Karpas-422 (cell line): Measurements from ENCODE around the gene SLC30A1. TPM values are rescaled to one million over a fixed set of nuclear protein-coding genes. Genes with fewer than 3 reads are reported as not detected.

ENCODE experiments used
- DNase-seq: peaks from one replicate; pipeline ENCODE4 v3.0.0-alpha.2; 2015
- H2AFZ ChIP-seq: fragments of 200-600 bp; sonication (generic); 2 replicates; pipeline ENCODE4 v1.6.1; 2014; ENCODE audit warnings: antibody characterized with exemption, low read length, mixed read lengths
- H3K27ac ChIP-seq: fragments of 200-600 bp; sonication (generic); 2 replicates; pipeline ENCODE4 v1.5.1; 2014; ENCODE audit warnings: mild to moderate bottlenecking, low read length, moderate library complexity
- H3K27me3 ChIP-seq: fragments of 200-600 bp; sonication (generic); 2 replicates; pipeline ENCODE4 v1.6.1; 2014; ENCODE audit warnings: low read length, mixed read lengths
- H3K36me3 ChIP-seq: fragments of 200-600 bp; sonication (generic); 2 replicates; pipeline ENCODE4 v1.6.1; 2014; ENCODE audit warnings: low read length, mixed read lengths; ENCODE audit not compliant: insufficient read depth
- H3K4me1 ChIP-seq: fragments of 200-600 bp; sonication (generic); 2 replicates; pipeline ENCODE4 v1.6.1; 2014; ENCODE audit warnings: mild to moderate bottlenecking, low read length, mixed read lengths
- H3K4me2 ChIP-seq: fragments of 200-600 bp; sonication (generic); 2 replicates; pipeline ENCODE4 v1.6.1; 2014; ENCODE audit warnings: low read length, low read depth, mild to moderate bottlenecking; ENCODE audit not compliant: poor library complexity, severe bottlenecking
- H3K4me3 ChIP-seq: fragments of 200-600 bp; sonication (generic); 2 replicates; pipeline ENCODE4 v1.5.1; 2014; ENCODE audit warnings: mild to moderate bottlenecking, antibody characterized with exemption, low read length, mixed read lengths
- H3K79me2 ChIP-seq: fragments of 200-600 bp; sonication (generic); 2 replicates; pipeline ENCODE4 v1.6.1; 2014; ENCODE audit warnings: mild to moderate bottlenecking, low read length, mixed read lengths
- H3K9ac ChIP-seq: fragments of 200-600 bp; sonication (generic); 2 replicates; pipeline ENCODE4 v1.6.0; 2014; ENCODE audit warnings: low read length
- H3K9me2 ChIP-seq: fragments of 200-600 bp; sonication (generic), shearing (Covaris generic); replicated peaks from 2 replicates; pipeline ENCODE4 v1.6.0; 2014; ENCODE audit warnings: mild to moderate bottlenecking, low read length, moderate library complexity; ENCODE audit not compliant: insufficient read depth
- H3K9me3 ChIP-seq: fragments of 300-700, 200-600 bp; sonication (generic); 2 replicates; pipeline ENCODE4 v1.6.1; 2014; ENCODE audit warnings: low read length, mixed read lengths
- H4K20me1 ChIP-seq: fragments of 200-600 bp; sonication (generic); 2 replicates; pipeline ENCODE4 v1.6.1; 2014; ENCODE audit warnings: mild to moderate bottlenecking, antibody characterized with exemption, low read length, low read depth; ENCODE audit not compliant: insufficient read depth
- total RNA-seq: library from RNA; depleted of rRNA; stranded (reverse); fragments of >200 nt; shearing (Covaris generic); gene quantifications from 2 replicates; pipeline ENCODE4 v1.2.3, GENCODE V29; 2014; ENCODE audit warnings: low replicate concordance

Gene SLC30A1
- total RNA-seq, 1 experiment from 2014 or later: 16.7 TPM

GRCh38 chr1:211598514-211598913 lies 19.6 kb upstream of the SLC30A1 start:
- no peak for DNase-seq
- H3K4me2 ChIP-seq: no peak overlapping the region
- no peaks in the 10 kb centered on the region for H4K20me1 ChIP-seq
- no peak overlapping the region for H3K9ac ChIP-seq
- no peak overlapping the region for H3K27ac ChIP-seq
- no peaks in the 10 kb centered on the region for H3K4me1 ChIP-seq
- no peaks in the 10 kb centered on the region for H3K9me2 ChIP-seq
- no peaks in the 10 kb centered on the region for H3K9me3 ChIP-seq
- H3K79me2 ChIP-seq: no peaks in the 10 kb centered on the region
- H3K27me3 ChIP-seq: no peaks in the 10 kb centered on the region
- H3K36me3 ChIP-seq: no peaks in the 10 kb centered on the region
- H2AFZ ChIP-seq: no peak overlapping the region
- H3K4me3 ChIP-seq: no peak overlapping the region

GRCh38 chr1:211596418-211597181 lies 17.6 kb upstream of the SLC30A1 start:
- no peak overlapping the region for H3K27ac ChIP-seq
- H4K20me1 ChIP-seq: no peaks in the 10 kb centered on the region
- H3K9me2 ChIP-seq: no peaks in the 10 kb centered on the region
- DNase-seq: no peak
- H3K4me2 ChIP-seq: no peak overlapping the region
- H3K79me2 ChIP-seq: no peaks in the 10 kb centered on the region
- H3K4me1 ChIP-seq: no peaks in the 10 kb centered on the region
- H3K27me3 ChIP-seq: no peaks in the 10 kb centered on the region
- no peak overlapping the region for H2AFZ ChIP-seq
- H3K9me3 ChIP-seq: no peaks in the 10 kb centered on the region
- no peak overlapping the region for H3K9ac ChIP-seq
- no peak overlapping the region for H3K4me3 ChIP-seq
- no peaks in the 10 kb centered on the region for H3K36me3 ChIP-seq

GRCh38 chr1:211595419-211595818 lies 16.5 kb upstream of the SLC30A1 start:
- H3K36me3 ChIP-seq: no peaks in the 10 kb centered on the region
- H3K27ac ChIP-seq: no peak overlapping the region
- no peak for DNase-seq
- H3K9ac ChIP-seq: no peak overlapping the region
- no peaks in the 10 kb centered on the region for H3K79me2 ChIP-seq
- H3K9me2 ChIP-seq: no peaks in the 10 kb centered on the region
- no peaks in the 10 kb centered on the region for H3K9me3 ChIP-seq
- peaks cover 6% of the 10 kb centered on the region for H3K4me1 ChIP-seq
- H3K4me2 ChIP-seq: no peak overlapping the region
- H4K20me1 ChIP-seq: no peaks in the 10 kb centered on the region
- no peaks in the 10 kb centered on the region for H3K27me3 ChIP-seq
- H3K4me3 ChIP-seq: no peak overlapping the region
- H2AFZ ChIP-seq: no peak overlapping the region

- Histone ChIP-seq H3K9me3 (no peaks in the 10 kb centered on the region), H4K20me1 (no peaks in the 10 kb centered on the region), H3K4me1 (peaks cover 13% of the 10 kb centered on the region), H3K9ac (no peak overlapping the region), H3K9me2 (no peaks in the 10 kb centered on the region), H3K27ac (no peak overlapping the region), H3K4me2 (no peak overlapping the region), H3K79me2 (no peaks in the 10 kb centered on the region), H3K4me3 (no peak overlapping the region), H2AFZ (no peak overlapping the region), H3K36me3 (no peaks in the 10 kb centered on the region), H3K27me3 (no peaks in the 10 kb centered on the region)
- no peak for DNase-seq
These were observed 13.1 kb upstream of the SLC30A1 start for GRCh38 chr1:211591980-211592493.

GRCh38 chr1:211589782-211590721 lies 11.1 kb upstream of the SLC30A1 start:
- Histone ChIP-seq H3K4me2 (no peak overlapping the region), H3K27me3 (no peaks in the 10 kb centered on the region), H3K36me3 (no peaks in the 10 kb centered on the region), H2AFZ (no peak overlapping the region), H4K20me1 (no peaks in the 10 kb centered on the region), H3K79me2 (no peaks in the 10 kb centered on the region), H3K9ac (no peak overlapping the region), H3K4me1 (peaks cover 13% of the 10 kb centered on the region), H3K27ac (no peak overlapping the region), H3K9me2 (no peaks in the 10 kb centered on the region), H3K4me3 (no peak overlapping the region), H3K9me3 (no peaks in the 10 kb centered on the region)
- DNase-seq: peak; percentile 53

GRCh38 chr1:211588711-211589110 lies 9.8 kb upstream of the SLC30A1 start:
- Histone ChIP-seq H3K36me3 (no peaks in the 10 kb centered on the region), H3K79me2 (no peaks in the 10 kb centered on the region), H3K9me3 (no peaks in the 10 kb centered on the region), H3K27ac (no peak overlapping the region), H3K9me2 (no peaks in the 10 kb centered on the region), H3K4me2 (no peak overlapping the region), H3K4me1 (peaks cover 13% of the 10 kb centered on the region), H3K9ac (no peak overlapping the region), H2AFZ (no peak overlapping the region), H4K20me1 (no peaks in the 10 kb centered on the region), H3K4me3 (no peak overlapping the region), H3K27me3 (no peaks in the 10 kb centered on the region)
- DNase-seq: no peak

GRCh38 chr1:211587123-211587522 lies 8.2 kb upstream of the SLC30A1 start:
- H3K9me2 ChIP-seq: no peaks in the 10 kb centered on the region
- no peaks in the 10 kb centered on the region for H3K79me2 ChIP-seq

GRCh38 chr1:211586538-211586937 lies 7.6 kb upstream of the SLC30A1 start:
- H3K36me3 ChIP-seq: no peaks in the 10 kb centered on the region
- no peak overlapping the region for H2AFZ ChIP-seq
- H4K20me1 ChIP-seq: no peaks in the 10 kb centered on the region
- H3K4me1 ChIP-seq: peaks cover 13% of the 10 kb centered on the region
- DNase-seq: no peak
- H3K4me2 ChIP-seq: no peak overlapping the region
- no peak overlapping the region for H3K27ac ChIP-seq
- no peaks in the 10 kb centered on the region for H3K27me3 ChIP-seq
- H3K9ac ChIP-seq: no peak overlapping the region
- H3K79me2 ChIP-seq: no peaks in the 10 kb centered on the region
- H3K4me3 ChIP-seq: no peak overlapping the region
- no peaks in the 10 kb centered on the region for H3K9me2 ChIP-seq
- no peaks in the 10 kb centered on the region for H3K9me3 ChIP-seq

More at GRCh38 chr1:211587123-211587522, 8.2 kb upstream of the SLC30A1 start:
- no peaks in the 10 kb centered on the region for H3K9me3 ChIP-seq
- DNase-seq: no peak
- no peaks in the 10 kb centered on the region for H3K27me3 ChIP-seq
- H3K9ac ChIP-seq: no peak overlapping the region
- no peak overlapping the region for H3K4me3 ChIP-seq
- no peak overlapping the region for H2AFZ ChIP-seq
- H3K4me1 ChIP-seq: peaks cover 13% of the 10 kb centered on the region
- no peaks in the 10 kb centered on the region for H3K36me3 ChIP-seq
- H3K27ac ChIP-seq: no peak overlapping the region
- no peaks in the 10 kb centered on the region for H4K20me1 ChIP-seq
- no peak overlapping the region for H3K4me2 ChIP-seq
